ENCODE data around the gene INSRR.

Gene INSRR

GRCh38 chr1:156877433-156878170 lies 18.7 kb upstream of the INSRR start:
- H3K27ac ChIP-seq: no peak overlapping the region

GRCh38 chr1:156876281-156876680 lies 17.4 kb upstream of the INSRR start:
- no peak overlapping the region for H3K4me3 ChIP-seq
- H3K27ac ChIP-seq: no peak overlapping the region

More at GRCh38 chr1:156877433-156878170, 18.7 kb upstream of the INSRR start:
- no peak overlapping the region for H3K4me3 ChIP-seq

DNA sequence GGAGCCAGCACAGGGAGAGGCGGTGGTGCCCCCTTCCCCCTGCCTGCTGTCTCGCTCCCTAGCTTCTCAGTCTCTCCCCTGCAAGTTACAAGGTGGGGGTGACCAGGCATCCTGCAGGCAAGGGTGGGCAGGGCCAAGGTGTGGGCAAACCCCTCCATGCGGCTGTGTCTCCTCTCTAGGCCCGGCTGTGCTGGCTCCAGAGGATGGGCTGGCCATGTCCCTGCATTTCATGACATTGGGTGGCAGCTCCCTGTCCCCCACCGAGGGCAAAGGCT lies 16.4 kb upstream of the INSRR start:
- no peak overlapping the region for H3K4me3 ChIP-seq

GRCh38 chr1:156874572-156875340 lies 15.8 kb upstream of the INSRR start:
- Histone ChIP-seq H3K4me3 (no peak overlapping the region), H3K27ac (no peak overlapping the region)

More for the DNA sequence above, 16.4 kb upstream of the INSRR start:
- H3K27ac ChIP-seq: no peak overlapping the region

DNA sequence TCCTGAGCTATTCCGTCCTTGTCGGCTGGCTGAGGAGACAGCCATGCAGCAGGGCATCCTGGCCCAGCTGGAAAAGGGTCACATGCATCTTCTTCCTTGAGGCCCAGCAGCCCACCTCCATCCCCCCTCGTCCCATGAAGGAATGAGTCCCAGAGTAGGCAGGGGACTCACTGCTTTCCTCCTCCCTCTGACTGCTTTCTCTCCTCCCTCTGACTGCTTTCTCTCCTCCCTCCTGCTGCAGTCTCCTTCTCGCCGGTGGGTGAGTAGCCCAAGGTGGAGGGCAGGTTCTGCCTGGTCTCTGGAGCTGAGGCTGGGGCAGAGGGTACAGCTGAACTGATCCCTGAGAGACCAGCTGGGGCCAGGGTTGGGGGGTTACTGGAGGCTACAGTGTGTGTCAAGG lies 15.2 kb upstream of the INSRR start:
- no peak overlapping the region for H3K27ac ChIP-seq
- H3K4me3 ChIP-seq: no peak overlapping the region

- Histone ChIP-seq H3K27ac (no peak overlapping the region), H3K4me3 (no peak overlapping the region)
Observed at GRCh38 chr1:156873659-156874058, 14.7 kb upstream of the INSRR start.

GRCh38 chr1:156869455-156869854 lies 10.5 kb upstream of the INSRR start:
- no peak overlapping the region for H3K4me3 ChIP-seq
- H3K27ac ChIP-seq: no peak overlapping the region

- Histone ChIP-seq H3K4me3 (no peak overlapping the region), H3K27ac (no peak overlapping the region)
Observed at GRCh38 chr1:156868341-156868740, 9.4 kb upstream of the INSRR start.

DNA sequence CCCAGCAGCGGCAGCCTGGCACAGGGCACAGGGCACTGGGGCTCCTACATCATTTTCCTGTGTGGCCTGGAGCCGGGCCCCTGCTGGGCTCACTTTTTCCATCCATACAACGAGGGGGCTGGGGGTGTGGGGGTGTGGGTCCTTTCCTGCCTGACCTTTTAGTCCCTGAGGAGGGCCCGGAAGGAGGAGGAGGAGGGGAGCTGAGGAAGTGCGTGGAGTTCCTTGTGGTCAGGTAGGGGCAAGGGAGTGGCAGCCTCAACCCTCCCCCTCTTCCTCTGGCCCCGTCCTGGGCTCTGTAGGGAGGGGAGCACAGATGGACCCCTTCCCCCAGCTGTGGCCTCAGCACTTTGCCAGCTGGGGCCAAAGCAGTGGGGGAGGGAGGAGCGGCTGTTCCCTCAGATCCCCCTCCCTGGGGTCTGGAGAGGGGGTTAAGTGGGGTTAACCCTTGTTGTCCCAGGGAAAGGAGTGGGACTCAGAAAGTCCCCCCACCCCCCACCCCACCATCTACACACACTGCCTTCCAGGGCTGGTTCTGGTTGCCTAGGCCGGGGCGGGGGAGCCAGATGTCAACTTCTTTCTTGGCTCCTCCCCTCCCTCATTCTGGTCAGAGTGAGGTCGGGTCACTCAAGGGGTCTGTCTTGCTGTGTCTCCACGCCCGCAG lies 7.5 kb upstream of the INSRR start:
- H3K27ac ChIP-seq: no peak overlapping the region
- H3K4me3 ChIP-seq: no peak overlapping the region

- no peak overlapping the region for H3K4me3 ChIP-seq
- no peak overlapping the region for H3K27ac ChIP-seq
Observed at GRCh38 chr1:156865865-156866248, 6.9 kb upstream of the INSRR start.

DNA sequence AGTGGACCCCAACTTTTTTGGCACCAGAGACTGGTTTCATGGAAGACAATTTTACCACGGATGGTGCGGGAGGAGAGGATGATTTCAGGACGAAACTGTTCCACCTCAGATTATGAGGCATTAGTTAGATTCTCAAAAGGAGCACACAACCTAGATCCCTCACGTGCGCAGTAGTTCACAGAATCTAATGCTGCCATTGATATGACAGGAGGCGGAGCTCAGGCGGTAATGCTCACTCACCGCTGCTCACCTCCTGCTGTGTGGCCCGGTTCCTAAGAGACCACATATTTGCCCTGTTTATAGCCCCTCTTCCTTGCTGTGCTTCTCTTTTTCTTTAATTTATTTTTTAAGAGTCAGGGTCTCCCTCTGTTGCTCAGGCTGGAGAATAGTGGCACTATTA lies 6.3 kb upstream of the INSRR start:
- Histone ChIP-seq H3K4me3 (no peak overlapping the region), H3K27ac (no peak overlapping the region)

DNA sequence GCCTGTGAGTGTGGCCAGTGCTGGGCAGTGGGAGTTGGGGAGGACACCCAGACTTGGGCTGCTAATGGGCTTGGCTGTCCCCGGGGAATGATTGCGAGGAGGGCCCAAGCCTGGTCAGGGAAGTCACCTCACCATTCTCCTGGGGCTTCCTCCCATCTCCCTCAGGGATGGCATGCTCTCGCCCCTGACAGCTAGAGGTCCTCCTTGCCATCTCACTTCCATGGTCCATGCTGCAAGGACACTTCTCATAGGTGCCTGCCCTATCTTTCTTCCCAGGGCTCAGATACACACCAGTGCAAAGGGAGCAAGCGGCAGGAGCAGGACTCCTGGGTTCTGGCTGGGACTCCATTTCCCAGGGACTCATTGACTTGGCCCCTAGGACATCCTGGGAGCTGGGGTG lies 5.9 kb upstream of the INSRR start:
- H3K4me3 ChIP-seq: no peak overlapping the region
- H3K27ac ChIP-seq: no peak overlapping the region

GRCh38 chr1:156863631-156864030 lies 4.7 kb upstream of the INSRR start:
- H3K4me3 ChIP-seq: no peak overlapping the region
- no peak overlapping the region for H3K27ac ChIP-seq

DNA sequence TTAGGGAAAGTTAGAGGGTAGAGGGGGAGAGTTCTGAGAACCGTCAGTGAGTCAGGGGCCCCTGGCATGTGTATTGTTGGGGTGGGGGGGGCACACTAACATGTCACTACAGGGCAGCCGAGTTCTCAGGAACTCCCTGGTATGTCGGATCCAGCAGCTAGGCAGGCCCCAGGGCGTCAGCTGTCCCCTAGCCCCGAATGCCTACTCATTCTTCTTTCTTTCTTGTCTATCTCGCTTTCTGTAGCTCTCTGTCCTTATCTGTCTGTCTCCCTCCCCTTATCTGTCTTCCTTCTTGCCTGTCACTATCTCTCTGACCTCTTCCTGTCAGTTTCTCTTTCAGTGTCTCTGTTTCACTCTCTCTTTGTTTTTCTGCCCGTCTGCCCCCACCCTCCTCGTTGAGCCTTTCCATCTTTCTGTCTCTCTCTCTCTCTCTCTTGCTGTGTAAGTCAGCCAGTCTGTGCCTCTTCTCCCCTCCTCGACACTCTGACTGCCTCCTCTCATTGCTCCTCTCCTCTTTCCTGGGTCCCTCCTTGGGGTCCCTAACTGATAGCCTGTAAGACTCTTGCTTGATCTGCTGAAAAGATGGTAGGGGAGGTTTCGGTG lies 4.2 kb upstream of the INSRR start:
- Histone ChIP-seq H3K4me3 (no peak overlapping the region), H3K27ac (no peak overlapping the region)

DNA sequence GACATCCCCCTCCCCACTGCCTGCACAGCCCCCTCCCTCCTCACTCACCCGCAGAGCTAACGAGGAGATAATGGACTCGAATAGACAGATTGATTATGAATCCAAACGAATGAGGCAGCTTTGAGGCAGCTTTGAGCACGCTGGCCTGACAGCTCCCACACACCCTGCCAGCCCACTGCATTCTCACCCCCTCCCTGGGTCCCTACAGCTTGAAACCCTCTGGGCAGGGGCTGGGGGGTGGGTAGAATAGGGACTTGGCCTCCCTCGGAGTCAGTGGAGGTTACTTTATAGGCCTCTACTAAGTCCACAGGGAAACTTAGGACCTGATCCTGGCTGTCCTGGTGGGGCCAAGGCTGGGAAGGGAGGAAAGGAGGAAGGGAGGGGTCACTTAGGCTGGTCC lies 3.7 kb upstream of the INSRR start:
- Histone ChIP-seq H3K27ac (no peak overlapping the region), H3K4me3 (no peak overlapping the region)

- H3K27ac ChIP-seq: no peak within 1 kb of the TSS
- peak within 1 kb of the TSS; percentile 3 to 33 (median 23) for H3K4me3 ChIP-seq
Observed at GRCh38 chr1:156860628-156861423, 1.9 kb upstream of the INSRR start, which contains the start of gene NTRK1. Gene NTRK1 (plus strand): TSS chr1:156860865. CDS start chr1:156860935, 70 bp downstream.

DNA sequence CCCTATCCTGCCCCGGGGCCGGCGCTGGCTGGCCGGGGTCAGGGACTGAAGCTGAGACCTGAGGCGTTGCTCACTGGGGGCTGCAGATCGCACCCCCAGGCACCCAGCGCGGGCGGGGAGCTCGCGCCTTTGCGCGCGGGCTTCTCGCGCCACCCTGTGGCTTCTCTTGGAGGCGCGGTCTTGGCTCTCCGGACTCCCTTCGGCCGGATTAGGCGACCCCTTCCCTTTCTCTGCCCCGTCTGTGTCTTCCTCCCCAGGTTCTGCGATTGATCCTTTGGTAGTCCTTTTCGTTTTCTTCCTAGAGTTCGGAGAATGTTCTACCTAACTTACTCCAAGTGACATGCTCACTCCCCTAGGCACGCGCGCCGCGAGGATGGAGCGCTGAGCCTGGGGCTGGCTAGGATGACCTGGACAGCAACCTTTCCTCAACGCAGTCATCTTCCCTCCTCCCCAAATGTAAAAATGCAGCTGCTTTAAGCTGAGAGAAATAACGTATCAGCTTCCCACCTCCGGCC lies 1.3 kb upstream of the INSRR start:
- peak overlapping the region; percentile 3 to 33 (median 23) for H3K4me3 ChIP-seq
- H3K27ac ChIP-seq: no peak overlapping the region

- Histone ChIP-seq H3K27ac (no peak overlapping the region), H3K4me3 (peak overlapping the region; percentile 3 to 33 (median 23))
Observed at GRCh38 chr1:156859523-156860112, 701 bp upstream of the INSRR start.

GRCh38 chr1:156858555-156858956 lies 361 bp downstream of the INSRR start:
- Histone ChIP-seq H3K4me3 (peak overlapping the region in 3 of 7 experiments; percentile 5 to 33 (median 13)), H3K27ac (no peak overlapping the region)

Data from skin epidermis (tissue), 12 donors.